ENCODE data around the gene CEBPB.

DNA sequence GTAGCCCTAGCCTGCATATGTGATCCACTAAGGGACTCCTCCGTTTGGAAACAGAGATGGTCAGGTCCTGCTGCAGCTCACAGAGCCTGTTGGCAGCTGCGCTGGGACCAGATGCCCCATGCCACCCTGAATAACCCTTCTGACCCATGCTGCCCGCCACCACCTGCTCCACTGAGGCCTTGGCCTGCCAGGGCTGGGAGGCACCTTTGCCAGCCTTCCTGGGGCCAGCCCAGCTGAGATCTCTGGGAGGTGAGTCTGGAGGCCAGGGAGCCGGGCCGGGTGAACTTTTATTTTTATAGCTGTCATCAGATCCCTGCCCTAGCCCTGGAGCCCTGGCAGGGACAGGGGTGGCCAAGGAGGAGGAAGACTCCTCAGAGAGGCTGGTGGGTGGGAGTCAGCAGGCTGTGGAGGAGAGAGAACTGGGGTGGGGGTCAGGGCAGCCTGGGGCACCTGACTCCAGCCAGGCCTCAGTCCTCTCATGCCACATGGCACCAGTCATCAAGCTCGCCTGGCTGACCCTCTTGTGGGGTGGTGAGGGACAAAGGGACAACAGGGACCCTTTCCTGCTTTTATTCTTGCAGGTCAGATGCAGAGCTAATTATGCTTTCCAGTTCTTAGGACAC, 10.0 kb downstream of the CEBPB start:
- TF ChIP-seq POLR2A (IDR thresholded peaks at IDR 0.05; ENCODE audit: low read depth, low read length), result no peak
- TF ChIP-seq POLR2AphosphoS5 (IDR thresholded peaks at IDR 0.05; ENCODE audit: low read depth, low read length), result no peak
- no peak for TF ChIP-seq TAF1 (IDR thresholded peaks at IDR 0.05; ENCODE audit: borderline replicate concordance, low read depth, low read length)

Measured in GM12892 (cell line).